ENCODE results near the gene RNU6-1. TPM values are rescaled to one million over a fixed set of nuclear protein-coding genes. Genes with fewer than 3 reads are reported as not detected.

The RNU6-1 gene
- total RNA-seq, 1 donor from 2014 or later = not detected

- TF ChIP-seq CTCF (conservative IDR thresholded peaks at IDR 0.05; ENCODE audit: low read depth, low read length) = no peak
- no peak for DNase-seq (ENCODE audit: low read depth)
- no peak overlapping the region for H3K4me3 ChIP-seq (ENCODE audit: low read depth, low read length)
These were observed 22.1 kb upstream of the RNU6-1 start for GRCh38 chr15:67861983-67862382.

GRCh38 chr15:67859331-67859946, 19.6 kb upstream of the RNU6-1 start:
- no peak overlapping the region for H3K4me3 ChIP-seq (ENCODE audit: low read depth, low read length)
- TF ChIP-seq CTCF (conservative IDR thresholded peaks at IDR 0.05; ENCODE audit: low read depth, low read length) = no peak
- DNase-seq (ENCODE audit: low read depth) = no peak

GRCh38 chr15:67857220-67857619, 17.4 kb upstream of the RNU6-1 start:
- H3K4me3 ChIP-seq (ENCODE audit: low read depth, low read length) = no peak overlapping the region
- DNase-seq (ENCODE audit: low read depth) = no peak
- no peak for TF ChIP-seq CTCF (conservative IDR thresholded peaks at IDR 0.05; ENCODE audit: low read depth, low read length)

GRCh38 chr15:67855842-67856241, 16.0 kb upstream of the RNU6-1 start:
- no peak for DNase-seq (ENCODE audit: low read depth)
- TF ChIP-seq CTCF (conservative IDR thresholded peaks at IDR 0.05; ENCODE audit: low read depth, low read length) = no peak
- no peak overlapping the region for H3K4me3 ChIP-seq (ENCODE audit: low read depth, low read length)

- TF ChIP-seq CTCF (conservative IDR thresholded peaks at IDR 0.05; ENCODE audit: low read depth, low read length) = no peak
- no peak overlapping the region for H3K4me3 ChIP-seq (ENCODE audit: low read depth, low read length)
- no peak for DNase-seq (ENCODE audit: low read depth)
These were observed 14.5 kb upstream of the RNU6-1 start for GRCh38 chr15:67854358-67854757.

GRCh38 chr15:67853454-67853853, 13.6 kb upstream of the RNU6-1 start:
- DNase-seq (ENCODE audit: low read depth) = no peak
- H3K4me3 ChIP-seq (ENCODE audit: low read depth, low read length) = no peak overlapping the region
- TF ChIP-seq CTCF (conservative IDR thresholded peaks at IDR 0.05; ENCODE audit: low read depth, low read length) = no peak

GRCh38 chr15:67852418-67852817, 12.6 kb upstream of the RNU6-1 start:
- no peak for DNase-seq (ENCODE audit: low read depth)
- H3K4me3 ChIP-seq (ENCODE audit: low read depth, low read length) = no peak overlapping the region
- TF ChIP-seq CTCF (conservative IDR thresholded peaks at IDR 0.05; ENCODE audit: low read depth, low read length) = no peak
